Stimulated activated CD8-positive, alpha-beta memory T cell treated with anti-CD3 and anti-CD28 coated beads, Interleukin-7, amount 100 ng/mL, for 24 hours (primary cell): ENCODE results near the gene PPP1R9B.

ENCODE experiments used
- DNase-seq: peaks from one replicate; pipeline ENCODE4 v3.0.0-alpha.2; 2020; ENCODE audit warnings: low read depth

Gene PPP1R9B

GRCh38 chr17:50155115-50155819 lies 4.8 kb upstream of the PPP1R9B start:
- no peak for DNase-seq

GRCh38 chr17:50154604-50155003 lies 4.1 kb upstream of the PPP1R9B start:
- DNase-seq: no peak

- DNase-seq: no peak
These were observed 3.4 kb upstream of the PPP1R9B start for GRCh38 chr17:50153650-50154575.

GRCh38 chr17:50152736-50153135 lies 2.3 kb upstream of the PPP1R9B start:
- no peak for DNase-seq

GRCh38 chr17:50151937-50152547 lies 1.6 kb upstream of the PPP1R9B start:
- no peak for DNase-seq

GRCh38 chr17:50151041-50151936 lies 812 bp upstream of the PPP1R9B start:
- DNase-seq: peak; percentile 69

GRCh38 chr17:50149417-50150353 lies 792 bp downstream of the PPP1R9B start:
- no peak for DNase-seq

DNA sequence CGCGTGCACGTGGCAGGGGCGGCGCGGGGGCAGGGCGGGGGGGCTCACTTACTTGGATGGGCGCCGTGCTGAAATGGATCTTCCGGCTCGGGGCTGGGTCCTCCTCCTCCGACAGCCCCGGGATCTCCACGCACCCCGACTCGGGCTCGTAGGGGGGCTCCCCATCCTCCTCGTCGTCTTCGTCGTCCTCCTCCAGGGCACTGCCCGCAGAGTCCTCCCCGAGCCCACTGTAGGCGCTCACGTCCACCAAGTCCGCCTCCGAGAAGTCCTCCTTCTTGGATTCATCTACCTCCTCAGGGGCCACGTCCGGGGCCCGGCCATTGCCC lies 1.4 kb downstream of the PPP1R9B start:
- DNase-seq: no peak

GRCh38 chr17:50148226-50149090 lies 2.0 kb downstream of the PPP1R9B start:
- peak; percentile 68 for DNase-seq

GRCh38 chr17:50147841-50148225 lies 2.6 kb downstream of the PPP1R9B start:
- DNase-seq: no peak

- DNase-seq: no peak
These were observed 3.4 kb downstream of the PPP1R9B start for GRCh38 chr17:50146927-50147665.

DNA sequence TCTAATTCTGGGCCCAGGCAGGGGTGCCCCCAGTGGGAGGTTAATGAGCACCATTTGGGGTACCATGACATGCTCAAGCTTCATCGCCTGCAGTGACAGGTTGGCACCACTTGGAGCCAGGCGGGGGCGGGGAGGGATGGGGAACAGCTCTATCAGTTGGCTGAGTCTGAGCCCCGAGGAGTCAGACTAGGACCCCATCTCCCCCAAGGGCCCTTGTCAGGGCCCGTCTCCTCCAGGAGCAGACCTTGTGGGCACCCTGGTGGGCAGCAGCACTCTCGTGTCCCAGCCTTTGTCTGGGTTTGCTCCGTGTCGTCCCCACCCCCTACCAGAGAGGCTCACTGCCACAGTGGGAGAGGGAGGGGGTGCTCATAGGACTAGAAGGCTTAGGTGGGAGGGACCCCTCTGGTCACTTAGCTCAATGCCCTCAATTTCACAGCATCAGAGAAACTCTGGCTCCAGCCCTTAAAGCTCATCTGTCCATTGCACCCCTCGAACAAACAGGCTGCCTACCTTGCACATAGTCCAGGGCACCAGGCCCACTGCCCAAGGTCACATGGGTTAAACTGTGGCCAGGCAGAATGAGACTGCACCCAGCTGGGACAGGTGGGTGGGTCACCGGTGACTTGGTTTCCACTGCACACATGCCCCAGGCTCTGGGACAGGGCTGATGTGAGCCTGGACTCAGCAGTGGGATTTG lies 4.1 kb downstream of the PPP1R9B start:
- DNase-seq: no peak

- no peak for DNase-seq
These were observed 4.8 kb downstream of the PPP1R9B start for GRCh38 chr17:50145532-50146229.

DNA sequence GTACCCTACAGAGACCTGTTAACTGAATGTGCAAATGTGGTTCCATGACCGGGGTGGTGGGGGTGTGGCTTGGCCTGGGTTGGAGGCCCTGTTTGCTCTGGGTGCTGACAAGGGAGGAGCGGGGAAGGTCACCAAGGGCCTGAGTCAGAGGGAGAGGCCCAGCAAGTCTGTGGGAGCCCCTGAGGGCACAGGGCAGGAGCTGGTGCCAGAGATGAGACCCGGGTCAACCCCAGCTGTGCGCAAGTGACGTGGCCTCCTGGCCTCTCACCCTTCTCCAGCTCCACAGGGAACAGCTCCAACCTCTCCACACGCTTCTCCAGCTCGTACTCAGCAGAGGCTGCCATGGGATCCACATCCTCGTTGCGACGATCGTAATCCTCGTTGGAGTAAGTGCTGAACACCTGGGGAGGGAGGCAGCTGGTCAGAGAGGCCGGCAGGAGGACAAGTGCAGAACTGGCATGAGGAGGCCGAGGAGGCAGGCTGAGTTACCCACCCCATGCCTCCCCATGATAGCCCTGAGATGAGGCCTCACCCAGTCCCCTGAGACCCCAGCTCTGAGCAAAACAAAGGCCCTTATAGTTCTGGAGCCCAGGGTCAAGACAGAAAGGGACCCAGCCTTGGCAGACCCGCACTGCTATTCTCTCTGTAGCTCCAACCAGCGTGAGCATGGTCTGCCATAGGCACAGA lies 5.5 kb downstream of the PPP1R9B start:
- DNase-seq: no peak

GRCh38 chr17:50144355-50144754 lies 6.1 kb downstream of the PPP1R9B start:
- DNase-seq: no peak

DNA sequence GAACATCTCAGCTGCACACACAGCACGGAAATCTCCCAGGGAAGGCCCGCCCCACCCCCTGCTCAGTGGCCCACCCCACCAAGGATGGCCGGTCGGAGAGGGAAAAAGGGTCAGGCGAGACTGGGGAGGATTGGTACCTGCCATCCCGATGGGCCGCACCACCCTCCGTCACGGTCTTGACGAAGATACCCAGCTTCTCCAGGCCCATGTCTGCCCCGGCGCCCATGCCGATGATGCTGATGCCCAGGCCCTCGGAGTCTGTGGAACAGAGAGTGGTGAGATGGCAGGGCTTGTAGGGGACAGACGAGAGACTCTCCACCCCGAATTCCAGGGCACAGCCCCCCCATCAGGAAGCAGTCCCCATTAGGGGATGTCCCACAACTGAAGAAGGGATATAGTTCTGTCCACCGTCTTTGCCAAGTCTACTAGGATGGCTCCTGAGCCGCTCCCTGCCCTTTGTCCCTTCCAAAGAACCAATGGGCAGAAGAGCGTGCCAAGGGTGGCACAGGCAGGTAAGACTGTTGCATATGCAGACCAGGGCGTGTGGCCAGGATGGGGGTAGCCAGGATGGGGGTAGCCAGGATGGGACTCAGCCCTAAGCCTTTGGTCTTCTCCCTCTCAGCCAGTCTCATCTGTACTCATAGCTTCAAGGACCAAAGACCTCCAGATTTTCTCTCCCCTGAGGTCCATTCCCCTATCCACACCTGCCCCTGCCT lies 6.9 kb downstream of the PPP1R9B start:
- DNase-seq: no peak

DNA sequence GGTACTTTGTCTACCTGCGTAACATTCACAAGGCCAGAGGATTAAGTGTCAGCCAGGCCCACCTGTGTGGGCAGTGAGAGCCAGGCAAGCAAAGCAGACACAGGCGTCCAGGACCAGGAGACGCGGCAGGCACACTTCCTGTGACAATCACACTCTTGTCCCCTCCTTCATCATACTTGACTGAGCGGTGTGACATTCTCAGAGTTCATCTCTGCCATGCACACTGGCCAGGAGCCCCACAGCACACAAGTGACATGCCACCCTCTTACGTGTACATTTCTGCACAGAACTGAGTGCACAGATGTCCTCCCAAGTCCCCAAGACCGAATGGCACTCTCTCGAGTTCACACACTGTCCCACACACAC lies 8.7 kb downstream of the PPP1R9B start:
- no peak for DNase-seq
